ENCODE data around the gene LMNA. TPM values are rescaled to one million over a fixed set of nuclear protein-coding genes. Genes with fewer than 3 reads are reported as not detected.

The LMNA gene
- polyA plus RNA-seq, 1 of the 3 experiments (the other 2 are of a cell fraction): 983 TPM

DNA sequence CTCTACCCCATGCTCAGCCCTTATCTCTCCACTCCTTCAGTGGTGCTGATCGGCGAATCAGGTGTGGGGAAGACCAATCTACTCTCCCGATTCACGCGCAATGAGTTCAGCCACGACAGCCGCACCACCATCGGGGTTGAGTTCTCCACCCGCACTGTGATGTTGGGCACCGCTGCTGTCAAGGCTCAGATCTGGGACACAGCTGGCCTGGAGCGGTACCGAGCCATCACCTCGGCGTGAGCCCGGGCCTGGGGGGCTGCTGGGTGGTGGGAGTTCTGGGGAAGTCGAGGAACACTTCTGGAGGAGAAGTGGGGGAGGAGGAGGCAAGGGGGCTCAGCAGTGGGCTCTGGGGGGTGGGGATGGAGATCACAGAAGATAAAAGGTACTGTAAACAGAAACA lies 48.6 kb upstream of the LMNA start:
- Histone ChIP-seq H3K36me3 (replicated peaks in 1 of 2; ENCODE audit: control insufficient read depth in 1 of 2, insufficient read depth in 2 of 2, low read length in 1 of 2) (no peaks in the 10 kb centered on the region), H2AFZ (ENCODE audit: low read depth) (no peak overlapping the region), H3F3A (replicated peaks; ENCODE audit: insufficient read depth) (peaks cover 15% of the 10 kb centered on the region), H3K9ac (no peak overlapping the region), H3K79me2 (ENCODE audit: insufficient read depth) (no peaks in the 10 kb centered on the region), H3K9me3 (no peaks in the 10 kb centered on the region), H3K4me1 (ENCODE audit: control insufficient read depth in 1 of 2, insufficient read depth in 2 of 2, low read depth in 1 of 2, low read length in 1 of 2) (peaks cover 8 to 14% of the 10 kb centered on the region in 2 experiments; a peak in 2 of 4 replicates), H3K4me3 (ENCODE audit: low read depth in 2 of 2, low read length in 1 of 2) (no peak overlapping the region), H3K9me2 (no peaks in the 10 kb centered on the region), H3K4me2 (no peak overlapping the region), H3K27ac (ENCODE audit: low read depth in 2 of 2, low read length in 1 of 2) (no peak overlapping the region), H3K27me3 (ENCODE audit: insufficient read depth) (no peaks in the 10 kb centered on the region), H4K20me1 (ENCODE audit: insufficient read depth) (no peaks in the 10 kb centered on the region)
- 95% methylated on average over 16 of the region's 16 CpGs for WGBS (ENCODE audit: low lambda C conversion rate)
- CTCF ChIA-PET: interaction anchor here (0.6 to 5.0 kb wide), 58 partner anchors 8 to 974 kb away, joined by 3 to 45 read pairs (median 4); partner anchors contain the start of genes KHDC4, LAMTOR2, SSR2 and TMEM79
- TF ChIP-seq, protein P1, sequence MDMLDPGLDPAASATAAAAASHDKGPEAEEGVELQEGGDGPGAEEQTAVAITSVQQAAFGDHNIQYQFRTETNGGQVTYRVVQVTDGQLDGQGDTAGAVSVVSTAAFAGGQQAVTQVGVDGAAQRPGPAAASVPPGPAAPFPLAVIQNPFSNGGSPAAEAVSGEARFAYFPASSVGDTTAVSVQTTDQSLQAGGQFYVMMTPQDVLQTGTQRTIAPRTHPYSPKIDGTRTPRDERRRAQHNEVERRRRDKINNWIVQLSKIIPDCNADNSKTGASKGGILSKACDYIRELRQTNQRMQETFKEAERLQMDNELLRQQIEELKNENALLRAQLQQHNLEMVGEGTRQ (IDR thresholded peaks at IDR 0.05; ENCODE audit: borderline replicate concordance, low read depth, low read length): no peak
- TF ChIP-seq ELF1 (IDR thresholded peaks at IDR 0.05): no peak
- TF ChIP-seq EP300 (IDR thresholded peaks at IDR 0.05; ENCODE audit: borderline replicate concordance in 1 of 2, low read depth in 1 of 2, low read length in 1 of 2): no peak
- TF ChIP-seq MEF2A (IDR thresholded peaks at IDR 0.05; ENCODE audit: borderline replicate concordance, low read depth): no peak
- no peak for TF ChIP-seq NRF1 (IDR thresholded peaks at IDR 0.05; ENCODE audit: low read depth, low read length)
- TF ChIP-seq NFIC (IDR thresholded peaks at IDR 0.05; ENCODE audit: borderline replicate concordance): no peak
- no peak for TF ChIP-seq SMC3 (IDR thresholded peaks at IDR 0.05; ENCODE audit: low read depth, low read length)
- TF ChIP-seq, protein P2, sequence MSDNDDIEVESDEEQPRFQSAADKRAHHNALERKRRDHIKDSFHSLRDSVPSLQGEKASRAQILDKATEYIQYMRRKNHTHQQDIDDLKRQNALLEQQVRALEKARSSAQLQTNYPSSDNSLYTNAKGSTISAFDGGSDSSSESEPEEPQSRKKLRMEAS (IDR thresholded peaks at IDR 0.05; ENCODE audit: low read depth): no peak
- no peak for TF ChIP-seq RCOR1 (IDR thresholded peaks at IDR 0.05; ENCODE audit: low read length)
- no peak for TF ChIP-seq YY1 (IDR thresholded peaks at IDR 0.05; ENCODE audit: low read depth)
- TF ChIP-seq GATA2 (CRISPR knock-in tag; IDR thresholded peaks at IDR 0.05): no peak
- TF ChIP-seq EZH2phosphoT487 (IDR thresholded peaks at IDR 0.05; ENCODE audit: borderline replicate concordance, low read depth): no peak
- no peak for TF ChIP-seq GABPA (IDR thresholded peaks at IDR 0.05; ENCODE audit: low read depth)
- TF ChIP-seq, protein P3, sequence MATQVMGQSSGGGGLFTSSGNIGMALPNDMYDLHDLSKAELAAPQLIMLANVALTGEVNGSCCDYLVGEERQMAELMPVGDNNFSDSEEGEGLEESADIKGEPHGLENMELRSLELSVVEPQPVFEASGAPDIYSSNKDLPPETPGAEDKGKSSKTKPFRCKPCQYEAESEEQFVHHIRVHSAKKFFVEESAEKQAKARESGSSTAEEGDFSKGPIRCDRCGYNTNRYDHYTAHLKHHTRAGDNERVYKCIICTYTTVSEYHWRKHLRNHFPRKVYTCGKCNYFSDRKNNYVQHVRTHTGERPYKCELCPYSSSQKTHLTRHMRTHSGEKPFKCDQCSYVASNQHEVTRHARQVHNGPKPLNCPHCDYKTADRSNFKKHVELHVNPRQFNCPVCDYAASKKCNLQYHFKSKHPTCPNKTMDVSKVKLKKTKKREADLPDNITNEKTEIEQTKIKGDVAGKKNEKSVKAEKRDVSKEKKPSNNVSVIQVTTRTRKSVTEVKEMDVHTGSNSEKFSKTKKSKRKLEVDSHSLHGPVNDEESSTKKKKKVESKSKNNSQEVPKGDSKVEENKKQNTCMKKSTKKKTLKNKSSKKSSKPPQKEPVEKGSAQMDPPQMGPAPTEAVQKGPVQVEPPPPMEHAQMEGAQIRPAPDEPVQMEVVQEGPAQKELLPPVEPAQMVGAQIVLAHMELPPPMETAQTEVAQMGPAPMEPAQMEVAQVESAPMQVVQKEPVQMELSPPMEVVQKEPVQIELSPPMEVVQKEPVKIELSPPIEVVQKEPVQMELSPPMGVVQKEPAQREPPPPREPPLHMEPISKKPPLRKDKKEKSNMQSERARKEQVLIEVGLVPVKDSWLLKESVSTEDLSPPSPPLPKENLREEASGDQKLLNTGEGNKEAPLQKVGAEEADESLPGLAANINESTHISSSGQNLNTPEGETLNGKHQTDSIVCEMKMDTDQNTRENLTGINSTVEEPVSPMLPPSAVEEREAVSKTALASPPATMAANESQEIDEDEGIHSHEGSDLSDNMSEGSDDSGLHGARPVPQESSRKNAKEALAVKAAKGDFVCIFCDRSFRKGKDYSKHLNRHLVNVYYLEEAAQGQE (IDR thresholded peaks at IDR 0.05; ENCODE audit: low read depth, low read length): no peak
- DNase-seq: no peak
- POLR2A ChIA-PET: interaction anchor here (2.0 kb wide), 1 partner anchor 45 kb away, joined by 6 read pairs; the partner anchor contains the start of gene SSR2

All from SK-N-SH (cell line).